GM18507 (cell line): ENCODE data around the gene POGLUT3.

Experiments
- DNase-seq: peaks from one replicate; pipeline ENCODE4 v3.0.0; 2011; ENCODE audit warnings: low read depth; ENCODE audit not compliant: insufficient read length; ENCODE audit errors: extremely low spot score
- FAIRE-seq: peaks from 2 replicates; lab custom pipeline; 2011; peaks lifted over from hg19 to GRCh38; lab: Jason Lieb, UNC

The POGLUT3 gene

GRCh38 chr11:108453207-108453835 lies 44.9 kb downstream of the POGLUT3 start:
- no peak for FAIRE-seq
- DNase-seq, result no peak
